ENCODE data around the gene SIAH3. TPM values are rescaled to one million over a fixed set of nuclear protein-coding genes. Genes with fewer than 3 reads are reported as not detected.

Gene SIAH3
- total RNA-seq, 1 donor, result 0.54 TPM

DNA sequence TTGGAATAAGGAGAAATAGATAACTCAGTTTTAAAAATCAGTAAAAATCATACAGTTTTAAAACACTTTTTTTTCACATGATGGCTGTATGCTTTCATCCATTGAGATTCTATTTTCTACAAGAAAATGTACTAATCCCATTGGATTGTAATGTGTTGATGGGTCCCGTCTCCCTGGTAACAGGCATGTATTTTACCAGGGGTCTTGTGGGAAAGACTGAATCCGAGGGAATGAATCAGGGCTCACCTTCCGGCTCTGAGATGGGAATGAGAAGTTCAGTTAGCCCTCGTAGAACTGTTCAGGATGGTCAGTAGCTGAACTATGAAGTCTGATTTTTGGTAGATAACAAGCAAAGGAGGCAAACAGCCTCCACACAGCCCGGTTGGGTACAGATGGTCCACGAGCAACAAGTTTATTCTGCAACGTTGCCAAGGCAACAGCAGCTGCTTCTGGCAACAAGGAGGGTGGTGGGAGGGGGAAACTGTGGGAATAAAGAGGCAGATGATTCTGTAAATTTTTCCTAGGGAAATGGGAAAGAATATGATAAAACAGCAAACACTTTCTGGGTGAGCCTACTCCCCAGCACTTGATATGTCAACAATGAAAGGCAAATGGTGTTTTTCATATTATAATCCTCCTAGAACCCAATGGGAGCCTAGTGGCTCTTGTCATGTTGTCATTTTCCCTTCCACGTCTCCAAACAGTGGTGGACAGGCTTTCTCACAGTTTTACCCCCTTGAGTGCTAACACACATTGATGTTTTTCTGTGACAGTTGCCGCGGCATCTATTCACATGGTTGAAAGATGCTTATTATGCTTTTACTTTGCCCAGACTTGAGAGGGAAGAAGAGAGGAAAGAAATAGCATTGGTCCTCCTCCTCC is 12.4 kb upstream of the SIAH3 start:
- DNase-seq (ENCODE audit: low read depth in 2 of 3, low spot score in 2 of 3), result no peak

GRCh38 chr13:45861322-45861721 is 9.8 kb upstream of the SIAH3 start:
- no peak for DNase-seq (ENCODE audit: low read depth in 2 of 3, low spot score in 2 of 3)

- no peak for DNase-seq (ENCODE audit: low read depth in 2 of 3, low spot score in 2 of 3)
These were observed 8.7 kb upstream of the SIAH3 start for GRCh38 chr13:45860240-45860639.

GRCh38 chr13:45859705-45860104 is 8.2 kb upstream of the SIAH3 start:
- DNase-seq (ENCODE audit: low read depth in 2 of 3, low spot score in 2 of 3), result no peak

DNA sequence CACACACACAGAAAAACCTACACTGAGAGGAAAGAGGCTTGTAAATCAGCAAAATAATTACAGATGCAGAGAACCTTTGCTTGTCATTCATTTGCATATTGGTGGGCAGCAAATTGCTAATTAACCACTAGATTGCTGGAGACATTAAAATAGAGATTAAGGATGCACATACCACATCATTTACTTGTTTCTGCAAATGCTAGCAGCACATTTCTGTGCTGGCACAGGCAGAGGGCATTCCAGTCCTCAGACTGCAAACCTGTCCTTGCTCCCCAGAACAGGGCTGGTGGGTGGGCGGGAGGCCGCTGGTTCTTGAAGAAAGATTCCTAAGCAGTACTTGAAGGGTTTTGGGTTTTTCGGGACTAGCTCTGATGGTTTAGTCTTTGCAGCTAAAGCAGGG is 941 bp upstream of the SIAH3 start:
- DNase-seq (ENCODE audit: low read depth in 2 of 3, low spot score in 2 of 3), result no peak

DNA sequence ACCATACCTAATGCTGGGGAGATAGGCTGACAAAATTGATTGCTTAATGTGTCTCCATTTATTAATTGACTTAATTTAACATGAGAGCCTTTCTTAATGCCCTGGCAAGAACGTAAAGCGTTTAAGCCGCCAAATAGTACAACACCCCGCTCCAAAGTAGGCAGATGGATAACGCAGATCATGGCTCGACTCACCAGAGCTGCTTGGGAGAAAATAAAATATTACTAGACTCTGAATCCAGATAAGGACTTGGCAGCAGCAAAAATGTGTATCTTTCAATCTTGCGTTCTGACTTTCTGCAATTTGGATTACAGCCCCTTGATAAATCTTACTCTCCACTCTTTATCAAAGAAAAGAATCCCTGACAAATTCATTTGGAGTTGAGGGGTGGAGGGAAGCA is 403 bp upstream of the SIAH3 start:
- DNase-seq (ENCODE audit: low read depth in 2 of 3, low spot score in 2 of 3), result no peak

DNA sequence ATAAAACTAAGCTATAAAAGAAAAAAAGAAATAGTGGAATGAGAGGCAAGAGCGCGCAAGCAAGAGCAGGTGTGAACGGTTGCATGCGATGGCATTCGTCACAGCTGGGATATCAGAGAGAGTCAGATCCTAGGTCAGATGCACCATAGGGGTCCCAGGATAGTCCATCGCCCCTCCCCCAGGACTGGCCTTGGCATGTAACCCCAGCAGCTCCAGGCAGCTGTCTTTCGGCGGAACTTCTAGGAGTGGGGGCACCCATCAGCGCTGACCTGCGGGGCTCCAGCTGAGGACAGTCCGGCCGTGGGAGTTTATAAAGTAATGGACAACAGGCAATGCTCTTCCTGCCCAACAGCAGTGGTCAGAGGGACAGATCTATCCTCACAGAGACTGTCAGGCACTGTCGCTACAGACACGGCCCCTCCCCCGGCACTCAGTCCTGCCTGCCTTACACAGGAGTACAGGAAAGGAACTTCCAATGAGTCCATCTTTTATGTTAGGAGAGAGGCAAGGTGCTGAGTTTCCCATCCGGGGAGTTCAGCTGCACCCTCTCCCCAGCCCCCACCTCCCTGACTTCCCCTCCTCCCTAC is 1.4 kb downstream of the SIAH3 start:
- DNase-seq (ENCODE audit: low read depth in 2 of 3, low spot score in 2 of 3), result no peak

DNA sequence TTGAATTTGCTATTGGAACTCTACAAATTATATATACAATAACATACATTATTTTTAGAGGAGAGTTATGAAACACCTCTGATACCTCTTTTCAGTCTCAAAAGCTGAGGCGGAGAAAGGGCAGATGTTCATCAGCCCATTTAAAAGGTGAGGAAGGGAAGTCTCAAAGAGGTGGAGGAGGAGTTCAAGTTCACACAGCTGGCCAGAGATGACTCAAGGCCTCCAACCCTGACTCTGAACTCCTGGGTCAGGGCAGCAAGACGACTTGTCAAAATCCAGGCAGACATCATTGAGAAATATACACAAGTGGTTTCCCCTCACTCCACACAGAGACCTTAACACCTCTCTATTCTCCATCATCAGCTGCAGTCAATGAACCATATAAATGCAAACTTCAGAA is 2.1 kb downstream of the SIAH3 start:
- no peak for DNase-seq (ENCODE audit: low read depth in 2 of 3, low spot score in 2 of 3)

- DNase-seq (ENCODE audit: low read depth in 2 of 3, low spot score in 2 of 3), result peak in 2 of 3 donors; percentile 74 to 89
These were observed 3.9 kb downstream of the SIAH3 start for GRCh38 chr13:45847554-45848224.

DNA sequence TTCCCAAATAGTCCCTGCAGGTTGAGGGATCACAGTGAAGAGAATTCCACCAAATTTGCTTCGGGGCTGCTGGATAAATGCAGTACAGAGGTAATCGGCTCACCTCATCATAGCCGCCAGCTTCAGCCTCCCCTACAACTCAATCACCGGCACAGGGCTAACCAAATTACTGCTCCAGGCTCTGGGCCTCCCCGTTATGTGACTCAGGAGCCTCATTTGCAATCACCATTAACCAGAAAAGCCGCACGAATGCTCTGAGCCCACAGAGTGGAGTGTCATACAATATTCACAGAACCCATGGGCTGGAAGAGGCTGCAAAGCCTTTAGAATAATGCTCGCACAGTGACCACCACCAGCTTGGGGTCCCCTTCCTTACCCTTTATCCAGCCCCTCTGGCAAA is 4.9 kb downstream of the SIAH3 start:
- no peak for DNase-seq (ENCODE audit: low read depth in 2 of 3, low spot score in 2 of 3)

DNA sequence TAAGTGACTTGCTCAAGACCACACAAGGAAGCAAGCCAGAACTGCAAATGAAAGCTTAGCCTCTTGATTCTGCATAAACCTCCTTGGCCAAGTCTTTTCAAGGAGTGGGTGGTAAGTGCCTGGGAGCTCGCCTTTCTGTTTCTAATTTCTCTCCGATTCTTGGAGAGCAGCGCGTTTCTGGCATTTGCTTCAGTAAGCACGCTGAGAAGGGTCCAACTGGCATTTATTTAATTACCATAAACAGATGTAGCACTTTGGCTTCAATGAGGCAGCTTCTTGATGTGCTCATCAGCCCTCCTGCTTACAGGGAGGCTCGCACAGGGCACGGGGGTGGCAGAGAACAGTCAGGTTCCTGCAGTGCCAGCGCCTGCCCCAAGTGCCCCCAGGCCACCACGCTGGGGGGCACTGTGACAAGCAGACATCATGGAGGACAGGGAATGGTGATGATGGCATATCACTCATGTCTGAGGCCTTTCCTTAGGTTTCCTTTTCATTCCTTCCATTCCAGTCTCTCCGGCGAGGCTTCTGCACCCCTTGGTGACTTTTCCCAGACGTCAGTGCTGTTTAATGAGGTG is 13.3 kb downstream of the SIAH3 start:
- DNase-seq (ENCODE audit: low read depth in 2 of 3, low spot score in 2 of 3), result no peak

DNA sequence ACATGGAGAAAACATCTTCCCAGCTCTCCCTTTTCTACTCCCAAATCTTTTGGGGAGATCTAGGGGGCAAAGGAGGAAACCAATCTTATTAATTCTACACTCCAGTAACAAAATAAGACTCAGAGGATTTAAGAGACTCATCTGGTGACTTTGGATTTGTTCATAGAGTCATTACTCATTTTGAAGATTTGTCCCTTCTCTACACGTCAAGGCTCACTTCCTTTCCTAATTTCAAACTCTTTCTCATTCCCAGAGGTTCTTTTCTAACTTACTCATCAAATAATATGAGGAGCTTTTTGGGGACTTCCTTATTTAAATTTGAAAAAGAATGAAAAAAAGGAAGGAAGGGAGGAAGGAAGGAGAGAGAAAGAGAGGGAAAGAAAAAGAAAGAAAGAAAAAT is 14.4 kb downstream of the SIAH3 start:
- DNase-seq (ENCODE audit: low read depth in 2 of 3, low spot score in 2 of 3), result no peak

GRCh38 chr13:45834411-45834994 is 17.1 kb downstream of the SIAH3 start:
- DNase-seq (ENCODE audit: low read depth in 2 of 3, low spot score in 2 of 3), result no peak

DNA sequence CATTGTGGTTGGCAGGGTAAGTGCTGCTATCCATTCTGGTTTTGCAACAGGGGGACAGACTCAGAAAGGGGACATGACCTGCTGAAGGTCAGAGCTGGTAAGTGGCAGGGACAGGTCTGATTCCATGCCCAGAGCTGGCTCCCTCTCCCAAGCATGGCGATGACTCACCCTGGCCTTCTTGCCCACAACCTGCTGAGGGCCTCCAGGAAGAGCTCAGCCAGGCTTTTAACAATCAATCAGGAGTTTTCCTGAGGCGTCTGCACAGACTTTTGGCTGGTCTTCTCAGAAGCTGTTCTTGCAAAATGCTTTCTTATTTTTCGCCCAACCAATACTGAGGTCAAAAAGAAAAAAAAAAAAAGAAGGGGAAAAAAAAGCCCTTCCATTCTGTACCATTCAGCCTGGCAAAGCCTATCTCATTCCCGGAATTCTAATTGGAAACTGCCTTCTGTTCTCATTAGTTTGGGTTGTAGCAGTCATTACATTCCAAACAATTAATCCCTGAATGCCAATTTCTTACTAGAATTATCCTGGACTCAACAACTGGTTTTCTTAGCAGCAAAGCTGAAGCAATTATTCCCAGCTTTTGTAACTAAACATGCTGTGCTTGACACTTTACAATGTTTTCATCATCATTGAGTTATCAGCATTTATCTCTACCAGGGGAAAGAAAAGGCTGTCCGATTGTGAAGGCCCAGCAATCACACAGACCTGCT is 17.7 kb downstream of the SIAH3 start:
- DNase-seq (ENCODE audit: low read depth in 2 of 3, low spot score in 2 of 3), result no peak

- no peak for DNase-seq (ENCODE audit: low read depth in 2 of 3, low spot score in 2 of 3)
These were observed 18.3 kb downstream of the SIAH3 start for GRCh38 chr13:45833242-45833641.

DNA sequence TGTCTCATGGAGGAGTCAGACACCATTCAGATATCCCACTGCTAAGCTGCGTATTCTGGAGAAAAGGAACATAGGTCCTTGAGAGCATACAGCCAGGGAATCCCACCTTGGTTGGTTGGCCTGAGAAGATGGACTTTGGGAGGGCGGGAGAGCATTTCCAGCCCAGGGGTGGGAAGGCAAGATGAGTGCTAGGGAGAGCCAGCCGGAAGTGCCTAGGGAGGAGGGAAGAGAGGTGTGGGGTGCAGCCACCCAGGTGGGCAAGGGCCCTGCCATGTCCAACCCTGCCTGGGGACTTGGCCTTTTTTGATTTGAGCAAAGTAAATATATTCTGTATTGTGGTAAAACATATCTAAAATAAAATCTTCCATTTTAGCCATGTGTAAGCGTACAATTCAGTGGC is 19.7 kb downstream of the SIAH3 start:
- no peak for DNase-seq (ENCODE audit: low read depth in 2 of 3, low spot score in 2 of 3)

- no peak for DNase-seq (ENCODE audit: low read depth in 2 of 3, low spot score in 2 of 3)
These were observed 21.4 kb downstream of the SIAH3 start for GRCh38 chr13:45830121-45830520.

DNA sequence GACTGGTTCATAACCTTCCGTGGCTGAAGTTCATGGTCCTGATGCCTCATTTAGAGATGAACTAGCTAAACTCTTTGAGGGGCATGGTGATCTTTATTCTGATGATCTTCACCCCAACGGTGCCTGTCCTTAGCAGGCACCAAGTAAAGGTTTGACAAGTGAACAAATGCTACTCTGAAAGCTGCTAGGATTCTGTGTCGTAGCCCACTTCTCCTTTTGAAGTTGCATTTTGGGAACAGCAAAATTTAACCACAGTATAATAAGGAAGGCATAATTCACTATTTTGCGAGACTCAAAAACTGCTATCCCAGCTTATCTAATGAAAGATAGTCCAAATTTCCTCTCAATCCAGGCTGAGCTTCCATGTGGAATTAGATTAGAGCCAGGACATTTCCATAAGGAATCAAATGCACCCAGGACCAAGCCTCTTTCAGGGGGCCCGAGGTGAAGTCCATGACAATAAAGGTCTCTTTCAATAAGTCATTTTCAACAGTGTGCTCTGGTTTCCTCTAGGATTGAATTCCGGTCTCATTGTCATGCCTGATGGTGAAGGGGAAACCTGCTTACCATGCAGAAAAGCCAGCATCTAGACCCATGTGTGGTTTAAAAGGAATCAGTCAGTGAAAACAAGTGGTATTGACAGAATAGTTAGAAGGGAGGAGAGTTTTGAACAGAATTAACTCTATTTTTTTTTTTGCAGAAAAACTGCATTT is 23.1 kb downstream of the SIAH3 start:
- DNase-seq (ENCODE audit: low read depth in 2 of 3, low spot score in 2 of 3), result peak in 1 of 3 donors; percentile 61

DNA sequence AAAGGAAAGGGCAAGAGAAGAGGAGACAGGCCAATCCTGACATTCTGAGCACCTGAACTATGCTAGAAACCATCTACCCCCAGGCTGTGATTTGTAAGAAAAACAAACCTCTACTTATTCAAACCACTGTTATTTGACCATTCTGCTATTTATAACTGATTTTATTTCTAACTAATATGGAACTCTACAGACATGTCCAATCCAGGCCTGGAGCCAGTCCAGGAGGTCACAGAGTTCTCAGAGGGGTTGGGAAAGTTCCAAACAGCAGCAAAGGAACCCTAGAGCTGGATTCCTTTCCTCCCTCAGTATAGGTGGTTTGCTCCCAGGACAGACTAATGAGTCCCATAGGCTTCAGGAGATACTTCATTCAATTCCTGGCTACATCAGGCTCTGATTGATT is 24.2 kb downstream of the SIAH3 start:
- no peak for DNase-seq (ENCODE audit: low read depth in 2 of 3, low spot score in 2 of 3)

DNA sequence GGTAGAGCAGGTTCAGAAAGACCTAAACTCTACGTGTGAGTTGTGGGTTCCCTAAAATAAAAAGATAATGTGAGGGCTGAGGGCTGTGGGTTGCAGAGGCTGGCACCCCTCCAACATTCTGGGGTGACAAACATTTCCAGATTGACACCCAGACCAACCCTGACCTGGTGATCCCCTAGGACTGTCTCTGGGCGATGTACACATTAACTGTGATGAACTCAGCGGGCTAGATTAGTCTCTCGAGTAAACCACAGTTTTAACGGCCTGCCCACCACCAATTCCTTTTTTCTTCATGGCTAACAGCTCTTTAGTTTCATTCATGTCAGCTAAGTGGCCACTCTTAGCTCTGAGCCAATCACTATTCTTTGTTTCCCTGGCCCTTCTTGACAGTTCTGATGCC is 24.8 kb downstream of the SIAH3 start:
- DNase-seq (ENCODE audit: low read depth in 2 of 3, low spot score in 2 of 3), result peak in 2 of 3 donors; percentile 38 to 81
